Measurements from ENCODE around the gene OGDH. TPM values are rescaled to one million over a fixed set of nuclear protein-coding genes. Genes with fewer than 3 reads are reported as not detected.

The OGDH gene
- total RNA-seq, 3 donors from 2014 or later (not counting 1 experiment from before 2014, with no cell fraction given) = 69.2 to 86.7 (median 81.4) TPM

DNA sequence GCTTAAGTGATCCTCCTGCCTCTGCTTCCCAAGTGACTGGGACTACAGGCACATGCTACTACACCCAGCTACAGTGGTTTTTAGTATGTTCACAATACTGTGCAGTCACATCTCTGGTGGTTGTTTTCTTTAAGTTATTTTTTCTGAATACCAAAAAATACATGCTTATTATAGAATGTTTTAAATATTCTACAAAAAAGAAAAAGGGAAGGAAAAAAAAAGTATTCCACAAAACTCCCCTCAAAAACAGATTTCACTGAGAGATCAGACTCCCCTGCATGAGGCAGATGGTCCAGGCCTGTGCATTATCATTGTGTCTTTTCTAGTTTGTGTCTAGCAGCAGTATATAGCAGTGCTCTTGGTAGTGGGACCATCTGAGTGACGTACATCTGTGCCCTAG, 36.8 kb downstream of the OGDH start:
- no peaks in the 10 kb centered on the region for H3K36me3 Mint-ChIP-seq
- no peaks in the 10 kb centered on the region for H3K27me3 ChIP-seq (ENCODE audit: control insufficient read depth, insufficient read depth, low read length)
- H3K27ac ChIP-seq (ENCODE audit: low read length) = no peak overlapping the region
- no peaks in the 10 kb centered on the region for H3K9me3 Mint-ChIP-seq
- H3K36me3 ChIP-seq (ENCODE audit: control insufficient read depth, insufficient read depth, low read length) = peaks cover 15% of the 10 kb centered on the region
- intact Hi-C loops (cut with micrococcal nuclease) = no loop called here
- no peak for ATAC-seq
- H3K27me3 Mint-ChIP-seq (ENCODE audit: low read depth in 2 of 2) = no peaks in the 10 kb centered on the region
- no peak for DNase-seq
- H3K4me1 ChIP-seq (ENCODE audit: control insufficient read depth, insufficient read depth, low read length) = peaks cover 25% of the 10 kb centered on the region
- H3K4me3 ChIP-seq (ENCODE audit: low read length) = no peak overlapping the region
- peaks cover 31 to 32% of the 10 kb centered on the region in 2 donors for H3K4me1 Mint-ChIP-seq
- no peak overlapping the region for H3K4me3 Mint-ChIP-seq
- H3K9me3 ChIP-seq (ENCODE audit: control insufficient read depth, insufficient read depth, low read length) = no peaks in the 10 kb centered on the region
- no peak overlapping the region for H3K27ac Mint-ChIP-seq
- WGBS (ENCODE audit: insufficient coverage) = 92% methylated on average over 1 of the region's 1 CpG
- TF ChIP-seq, protein P1, sequence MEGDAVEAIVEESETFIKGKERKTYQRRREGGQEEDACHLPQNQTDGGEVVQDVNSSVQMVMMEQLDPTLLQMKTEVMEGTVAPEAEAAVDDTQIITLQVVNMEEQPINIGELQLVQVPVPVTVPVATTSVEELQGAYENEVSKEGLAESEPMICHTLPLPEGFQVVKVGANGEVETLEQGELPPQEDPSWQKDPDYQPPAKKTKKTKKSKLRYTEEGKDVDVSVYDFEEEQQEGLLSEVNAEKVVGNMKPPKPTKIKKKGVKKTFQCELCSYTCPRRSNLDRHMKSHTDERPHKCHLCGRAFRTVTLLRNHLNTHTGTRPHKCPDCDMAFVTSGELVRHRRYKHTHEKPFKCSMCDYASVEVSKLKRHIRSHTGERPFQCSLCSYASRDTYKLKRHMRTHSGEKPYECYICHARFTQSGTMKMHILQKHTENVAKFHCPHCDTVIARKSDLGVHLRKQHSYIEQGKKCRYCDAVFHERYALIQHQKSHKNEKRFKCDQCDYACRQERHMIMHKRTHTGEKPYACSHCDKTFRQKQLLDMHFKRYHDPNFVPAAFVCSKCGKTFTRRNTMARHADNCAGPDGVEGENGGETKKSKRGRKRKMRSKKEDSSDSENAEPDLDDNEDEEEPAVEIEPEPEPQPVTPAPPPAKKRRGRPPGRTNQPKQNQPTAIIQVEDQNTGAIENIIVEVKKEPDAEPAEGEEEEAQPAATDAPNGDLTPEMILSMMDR (IDR thresholded peaks at IDR 0.05) = no peak

DNA sequence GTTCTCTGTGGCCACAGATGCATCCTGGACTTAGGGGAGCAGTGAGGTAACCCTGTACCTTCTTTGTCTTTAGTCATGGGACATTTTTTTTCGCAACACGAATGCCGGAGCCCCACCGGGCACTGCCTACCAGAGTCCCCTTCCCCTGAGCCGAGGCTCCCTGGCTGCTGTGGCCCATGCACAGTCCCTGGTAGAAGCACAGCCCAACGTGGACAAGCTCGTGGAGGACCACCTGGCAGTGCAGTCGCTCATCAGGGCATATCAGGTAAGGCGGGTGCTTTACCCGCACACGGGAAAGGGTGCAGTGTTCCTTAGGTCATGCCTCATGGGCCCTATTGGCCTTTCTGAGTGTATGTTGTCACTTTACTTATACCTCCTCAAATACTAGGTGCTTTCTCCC, 38.8 kb downstream of the OGDH start:
- Mint-ChIP-seq H3K27me3 (ENCODE audit: low read depth in 2 of 2) (no peaks in the 10 kb centered on the region), H3K27ac (no peak overlapping the region), H3K36me3 (no peaks in the 10 kb centered on the region), H3K4me1 (peaks cover 11 to 12% of the 10 kb centered on the region in 2 donors), H3K4me3 (no peak overlapping the region), H3K9me3 (no peaks in the 10 kb centered on the region)
- 97% methylated on average over 11 of the region's 11 CpGs for WGBS (ENCODE audit: insufficient coverage)
- Histone ChIP-seq H3K36me3 (ENCODE audit: control insufficient read depth, insufficient read depth, low read length) (peaks cover 27% of the 10 kb centered on the region), H3K27me3 (ENCODE audit: control insufficient read depth, insufficient read depth, low read length) (no peaks in the 10 kb centered on the region), H3K4me3 (ENCODE audit: low read length) (no peak overlapping the region), H3K9me3 (ENCODE audit: control insufficient read depth, insufficient read depth, low read length) (no peaks in the 10 kb centered on the region), H3K27ac (ENCODE audit: low read length) (no peak overlapping the region), H3K4me1 (ENCODE audit: control insufficient read depth, insufficient read depth, low read length) (peaks cover 4% of the 10 kb centered on the region)
- TF ChIP-seq, protein P1 (IDR thresholded peaks at IDR 0.05) = no peak
- intact Hi-C loops (cut with micrococcal nuclease) = no loop called here
- DNase-seq = no peak
- ATAC-seq = no peak

DNA sequence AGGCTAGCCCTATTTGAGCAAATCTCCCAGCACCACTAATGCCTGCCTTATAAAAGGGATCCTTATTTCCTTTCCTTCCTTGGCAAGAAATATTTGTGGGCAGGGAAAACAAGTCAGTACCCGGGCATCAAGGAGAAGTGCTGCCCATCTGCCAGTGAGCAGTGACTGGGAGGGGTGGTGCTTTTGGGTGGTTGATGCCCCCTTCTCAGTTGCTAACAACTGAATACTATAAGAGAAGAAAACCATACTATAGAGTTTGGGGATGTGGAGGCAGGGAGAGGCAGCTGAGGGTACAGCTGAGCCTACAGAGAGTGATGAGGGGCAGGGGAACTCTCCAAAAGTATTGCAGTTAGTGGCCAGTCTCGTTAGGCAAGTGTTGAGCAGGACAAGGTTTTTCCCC, 39.3 kb downstream of the OGDH start:
- no peak overlapping the region for H3K4me3 Mint-ChIP-seq
- no peak overlapping the region for H3K27ac Mint-ChIP-seq
- Histone ChIP-seq H3K4me1 (ENCODE audit: control insufficient read depth, insufficient read depth, low read length) (peaks cover 1% of the 10 kb centered on the region), H3K27ac (ENCODE audit: low read length) (no peak overlapping the region), H3K27me3 (ENCODE audit: control insufficient read depth, insufficient read depth, low read length) (no peaks in the 10 kb centered on the region), H3K36me3 (ENCODE audit: control insufficient read depth, insufficient read depth, low read length) (peaks cover 31% of the 10 kb centered on the region), H3K4me3 (ENCODE audit: low read length) (no peak overlapping the region), H3K9me3 (ENCODE audit: control insufficient read depth, insufficient read depth, low read length) (no peaks in the 10 kb centered on the region)
- intact Hi-C loops (cut with micrococcal nuclease) = no loop called here
- no peaks in the 10 kb centered on the region for H3K27me3 Mint-ChIP-seq (ENCODE audit: low read depth in 2 of 2)
- H3K36me3 Mint-ChIP-seq = no peaks in the 10 kb centered on the region
- no peaks in the 10 kb centered on the region for H3K9me3 Mint-ChIP-seq
- DNase-seq (no peak), ATAC-seq (no peak)
- 100% methylated on average over 1 of the region's 2 CpGs for WGBS (ENCODE audit: insufficient coverage)
- peaks cover 6 to 8% of the 10 kb centered on the region in 2 donors for H3K4me1 Mint-ChIP-seq
- TF ChIP-seq, protein P1 (IDR thresholded peaks at IDR 0.05) = no peak

DNA sequence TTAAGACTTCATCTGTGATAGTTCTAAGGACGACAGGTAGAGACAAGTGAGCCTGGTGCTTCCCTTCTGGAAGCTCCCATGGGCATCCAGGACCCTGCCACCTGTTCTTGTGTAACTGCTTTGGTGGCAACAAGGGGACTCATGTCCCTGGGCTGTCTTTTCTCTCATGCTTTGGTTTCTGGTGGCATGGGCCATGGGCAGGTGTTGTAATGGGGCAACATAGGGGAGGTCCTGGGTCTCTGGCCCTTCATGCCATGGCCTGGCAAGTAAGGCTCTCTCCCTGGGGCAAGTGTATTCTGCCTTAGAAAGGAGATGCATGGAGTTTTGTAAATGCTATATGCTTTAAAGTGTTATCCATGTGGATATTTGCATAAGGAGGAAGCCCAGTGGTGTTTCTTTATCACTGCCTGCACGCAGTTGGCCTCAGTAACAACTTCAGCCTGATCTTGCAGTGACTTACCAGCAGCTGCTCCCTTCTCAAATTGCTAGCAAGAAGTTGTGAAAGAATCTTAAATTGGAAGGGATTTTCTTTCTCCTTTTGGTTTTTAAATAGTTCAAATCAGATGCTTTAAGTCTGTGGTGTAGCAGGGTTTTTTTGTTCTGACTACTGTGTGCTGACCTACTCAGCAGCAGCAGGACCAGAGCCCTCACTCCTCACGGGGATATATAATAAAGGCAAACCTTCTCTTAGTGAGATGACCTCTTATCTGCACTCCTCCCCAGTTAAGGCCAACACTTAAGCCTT, 39.9 kb downstream of the OGDH start:
- H3K36me3 Mint-ChIP-seq = no peaks in the 10 kb centered on the region
- TF ChIP-seq, protein P1 (IDR thresholded peaks at IDR 0.05) = no peak
- Histone ChIP-seq H3K4me1 (ENCODE audit: control insufficient read depth, insufficient read depth, low read length) (no peaks in the 10 kb centered on the region), H3K27ac (ENCODE audit: low read length) (no peak overlapping the region), H3K36me3 (ENCODE audit: control insufficient read depth, insufficient read depth, low read length) (peaks cover 36% of the 10 kb centered on the region), H3K27me3 (ENCODE audit: control insufficient read depth, insufficient read depth, low read length) (no peaks in the 10 kb centered on the region), H3K4me3 (ENCODE audit: low read length) (no peak overlapping the region), H3K9me3 (ENCODE audit: control insufficient read depth, insufficient read depth, low read length) (no peaks in the 10 kb centered on the region)
- 97% methylated on average over 3 of the region's 3 CpGs for WGBS (ENCODE audit: insufficient coverage)
- peaks cover 5 to 7% of the 10 kb centered on the region in 2 donors for H3K4me1 Mint-ChIP-seq
- H3K9me3 Mint-ChIP-seq = no peaks in the 10 kb centered on the region
- no peaks in the 10 kb centered on the region for H3K27me3 Mint-ChIP-seq (ENCODE audit: low read depth in 2 of 2)
- DNase-seq (no peak), ATAC-seq (no peak)
- H3K4me3 Mint-ChIP-seq = no peak overlapping the region
- intact Hi-C loops (cut with micrococcal nuclease) = no loop called here
- no peak overlapping the region for H3K27ac Mint-ChIP-seq

Data from natural killer cell (primary cell).